ENCODE results near the gene CFAP77.

DNA sequence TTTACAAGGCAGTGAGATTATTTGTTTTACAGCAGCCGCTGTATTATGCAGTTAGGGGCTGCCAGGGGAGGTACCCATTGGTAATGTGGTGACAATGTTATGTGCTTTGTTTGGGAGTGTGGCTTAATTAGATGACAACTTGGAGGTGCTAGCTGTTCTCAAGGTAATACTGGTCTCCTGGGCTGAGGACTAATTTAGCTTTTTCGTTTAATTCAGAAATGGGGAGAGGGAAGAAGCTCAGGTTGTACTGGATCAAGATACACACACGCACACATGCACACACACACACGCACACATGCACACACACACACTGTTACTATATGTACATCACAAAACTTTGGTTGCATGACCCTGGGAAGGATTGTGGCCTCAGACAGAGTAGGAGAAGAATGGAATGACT, 37.9 kb downstream of the CFAP77 start:
- TF ChIP-seq, protein P1, sequence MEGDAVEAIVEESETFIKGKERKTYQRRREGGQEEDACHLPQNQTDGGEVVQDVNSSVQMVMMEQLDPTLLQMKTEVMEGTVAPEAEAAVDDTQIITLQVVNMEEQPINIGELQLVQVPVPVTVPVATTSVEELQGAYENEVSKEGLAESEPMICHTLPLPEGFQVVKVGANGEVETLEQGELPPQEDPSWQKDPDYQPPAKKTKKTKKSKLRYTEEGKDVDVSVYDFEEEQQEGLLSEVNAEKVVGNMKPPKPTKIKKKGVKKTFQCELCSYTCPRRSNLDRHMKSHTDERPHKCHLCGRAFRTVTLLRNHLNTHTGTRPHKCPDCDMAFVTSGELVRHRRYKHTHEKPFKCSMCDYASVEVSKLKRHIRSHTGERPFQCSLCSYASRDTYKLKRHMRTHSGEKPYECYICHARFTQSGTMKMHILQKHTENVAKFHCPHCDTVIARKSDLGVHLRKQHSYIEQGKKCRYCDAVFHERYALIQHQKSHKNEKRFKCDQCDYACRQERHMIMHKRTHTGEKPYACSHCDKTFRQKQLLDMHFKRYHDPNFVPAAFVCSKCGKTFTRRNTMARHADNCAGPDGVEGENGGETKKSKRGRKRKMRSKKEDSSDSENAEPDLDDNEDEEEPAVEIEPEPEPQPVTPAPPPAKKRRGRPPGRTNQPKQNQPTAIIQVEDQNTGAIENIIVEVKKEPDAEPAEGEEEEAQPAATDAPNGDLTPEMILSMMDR (IDR thresholded peaks at IDR 0.05) = no peak
- no peak for TF ChIP-seq ZFX (IDR thresholded peaks at IDR 0.05; ENCODE audit: borderline replicate concordance)

Measured in 22Rv1 (cell line).